Measurements from ENCODE around the gene APOL6.

DNA sequence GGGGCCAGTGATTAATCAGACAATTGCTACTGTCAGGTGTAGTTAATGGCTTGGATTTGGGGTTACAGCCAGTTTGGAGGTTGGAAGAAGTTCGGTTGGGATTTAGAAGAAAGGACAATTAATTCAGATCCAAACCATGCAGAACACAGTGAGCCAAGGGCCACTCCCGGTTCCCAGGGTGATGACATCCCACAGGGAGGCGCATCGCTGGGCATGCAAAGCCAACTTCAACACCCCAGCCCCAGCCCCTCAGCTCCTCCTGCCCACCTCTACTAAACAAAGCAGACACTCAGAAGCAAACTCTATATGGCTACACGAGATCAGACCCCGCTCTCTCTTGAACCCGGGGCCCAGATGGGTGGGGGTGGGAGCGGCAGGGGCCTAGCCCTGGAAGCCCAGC, 41.3 kb upstream of the APOL6 start:
- TF ChIP-seq, protein P1, sequence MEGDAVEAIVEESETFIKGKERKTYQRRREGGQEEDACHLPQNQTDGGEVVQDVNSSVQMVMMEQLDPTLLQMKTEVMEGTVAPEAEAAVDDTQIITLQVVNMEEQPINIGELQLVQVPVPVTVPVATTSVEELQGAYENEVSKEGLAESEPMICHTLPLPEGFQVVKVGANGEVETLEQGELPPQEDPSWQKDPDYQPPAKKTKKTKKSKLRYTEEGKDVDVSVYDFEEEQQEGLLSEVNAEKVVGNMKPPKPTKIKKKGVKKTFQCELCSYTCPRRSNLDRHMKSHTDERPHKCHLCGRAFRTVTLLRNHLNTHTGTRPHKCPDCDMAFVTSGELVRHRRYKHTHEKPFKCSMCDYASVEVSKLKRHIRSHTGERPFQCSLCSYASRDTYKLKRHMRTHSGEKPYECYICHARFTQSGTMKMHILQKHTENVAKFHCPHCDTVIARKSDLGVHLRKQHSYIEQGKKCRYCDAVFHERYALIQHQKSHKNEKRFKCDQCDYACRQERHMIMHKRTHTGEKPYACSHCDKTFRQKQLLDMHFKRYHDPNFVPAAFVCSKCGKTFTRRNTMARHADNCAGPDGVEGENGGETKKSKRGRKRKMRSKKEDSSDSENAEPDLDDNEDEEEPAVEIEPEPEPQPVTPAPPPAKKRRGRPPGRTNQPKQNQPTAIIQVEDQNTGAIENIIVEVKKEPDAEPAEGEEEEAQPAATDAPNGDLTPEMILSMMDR (IDR thresholded peaks at IDR 0.05; ENCODE audit: low read depth, low read length), result no peak
- TF ChIP-seq, protein P2, sequence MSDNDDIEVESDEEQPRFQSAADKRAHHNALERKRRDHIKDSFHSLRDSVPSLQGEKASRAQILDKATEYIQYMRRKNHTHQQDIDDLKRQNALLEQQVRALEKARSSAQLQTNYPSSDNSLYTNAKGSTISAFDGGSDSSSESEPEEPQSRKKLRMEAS (IDR thresholded peaks at IDR 0.05; ENCODE audit: low read depth, low read length), result no peak
- no peak for TF ChIP-seq POLR2A (IDR thresholded peaks at IDR 0.05; ENCODE audit: extremely low read depth, insufficient read length)

Data from NB4 (cell line).